MCF 10A (cell line): ENCODE results near the gene RANGAP1. TPM values are rescaled to one million over a fixed set of nuclear protein-coding genes. Genes with fewer than 3 reads are reported as not detected.

Source experiments
- BruUV-seq: library from RNA; stranded (reverse); fragments of 400-500 nt; replicated peaks from 2 replicates; lab custom pipeline; 2021; lab: Mats Ljungman, UMichigan
- CTCF ChIA-PET: fragments of 300-600 bp; sonication (Branson Sonifier 250); formaldehyde crosslinking; extraction: SDS; loops from one replicate; lab custom pipeline; 2021; ENCODE audit warnings: antibody characterized with exemption, inconsistent platforms; lab: Yijun Ruan, JAX
- POLR2A ChIA-PET: fragments of 300-600, 350-650 bp; sonication (Branson Sonifier 250); formaldehyde crosslinking; extraction: SDS; loops from one replicate; lab custom pipeline; 2020; ENCODE audit warnings: antibody characterized with exemption, inconsistent platforms; lab: Yijun Ruan, JAX
- DNase-seq: peaks from one replicate; pipeline ENCODE4 v3.0.0-alpha.2; 2018; ENCODE audit not compliant: unreplicated experiment
- H3K27ac Mint-ChIP-seq: one replicate; pipeline ENCODE4 v1.8.0; 2022; ENCODE audit warnings: mild to moderate bottlenecking, low read depth, mixed read lengths; ENCODE audit not compliant: unreplicated experiment
- H3K27me3 Mint-ChIP-seq: one replicate; pipeline ENCODE4 v1.8.0; 2022; ENCODE audit warnings: mixed read lengths; ENCODE audit not compliant: insufficient read depth, unreplicated experiment
- H3K36me3 Mint-ChIP-seq: one replicate; pipeline ENCODE4 v1.8.0; 2022; ENCODE audit warnings: mild to moderate bottlenecking, moderate library complexity, mixed read lengths; ENCODE audit not compliant: insufficient read depth, unreplicated experiment
- H3K4me1 Mint-ChIP-seq: one replicate; pipeline ENCODE4 v1.8.0; 2022; ENCODE audit warnings: mixed read lengths; ENCODE audit not compliant: insufficient read depth, unreplicated experiment
- H3K4me3 Mint-ChIP-seq: one replicate; pipeline ENCODE4 v1.8.0; 2022; ENCODE audit warnings: mild to moderate bottlenecking, moderate library complexity, mixed read lengths; ENCODE audit not compliant: unreplicated experiment
- H3K9me3 Mint-ChIP-seq: one replicate; pipeline ENCODE4 v1.8.0; 2022; ENCODE audit warnings: mixed read lengths; ENCODE audit not compliant: unreplicated experiment
- intact Hi-C: fragments of 100-400 bp; cut with micrococcal nuclease; formaldehyde crosslinking; loops from 2 replicates; pipeline ENCODE4 v1.14.1; 2022
- total RNA-seq: library from RNA; stranded (reverse); gene quantifications from 2 replicates; pipeline ENCODE4 v1.2.3, GENCODE V29; 2022
- TF ChIP-seq, protein P1 (sequence below): fragments of 200-600 bp; IDR thresholded peaks from one replicate; pipeline ENCODE4 v1.8.0; 2022; ENCODE audit warnings: antibody characterized with exemption, mild to moderate bottlenecking; ENCODE audit not compliant: unreplicated experiment

RANGAP1 gene
- total RNA-seq, 1 experiment from 2014 or later, result 117 TPM

DNA sequence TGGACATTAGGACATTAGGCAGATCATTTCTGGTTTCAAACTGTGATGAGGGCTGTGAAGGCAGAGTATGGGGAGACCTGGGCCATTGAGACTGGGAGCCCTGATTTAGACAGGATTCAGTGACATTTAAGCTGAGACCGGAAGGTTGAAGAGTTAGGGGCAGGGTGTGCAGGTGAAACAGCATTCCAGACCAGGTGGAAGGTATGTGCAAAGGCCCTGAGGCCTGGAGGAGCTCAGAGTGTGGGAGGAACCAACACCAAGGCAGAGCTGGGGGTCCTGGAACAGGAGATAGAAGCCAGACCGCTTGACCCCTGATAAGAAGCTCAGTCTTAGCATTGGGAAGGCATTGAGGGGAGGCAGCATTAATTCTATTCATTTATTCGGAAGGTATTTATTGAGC, 47.8 kb upstream of the RANGAP1 start:
- BruUV-seq, result no TSS peak
- H3K27ac Mint-ChIP-seq, result no peak overlapping the region
- H3K4me1 Mint-ChIP-seq, result no peaks in the 10 kb centered on the region
- ChIA-PET POLR2A (interaction anchor here (1.5 kb wide), 1 partner anchor 47 kb away, joined by 4 read pairs; no protein-coding TSS in a partner anchor), CTCF (no interaction called here)
- H3K9me3 Mint-ChIP-seq, result no peaks in the 10 kb centered on the region
- intact Hi-C loops, result no loop called here
- no peaks in the 10 kb centered on the region for H3K27me3 Mint-ChIP-seq
- H3K36me3 Mint-ChIP-seq, result peaks cover 64% of the 10 kb centered on the region
- H3K4me3 Mint-ChIP-seq, result no peak overlapping the region
- no peak for DNase-seq
- TF ChIP-seq, protein P1, sequence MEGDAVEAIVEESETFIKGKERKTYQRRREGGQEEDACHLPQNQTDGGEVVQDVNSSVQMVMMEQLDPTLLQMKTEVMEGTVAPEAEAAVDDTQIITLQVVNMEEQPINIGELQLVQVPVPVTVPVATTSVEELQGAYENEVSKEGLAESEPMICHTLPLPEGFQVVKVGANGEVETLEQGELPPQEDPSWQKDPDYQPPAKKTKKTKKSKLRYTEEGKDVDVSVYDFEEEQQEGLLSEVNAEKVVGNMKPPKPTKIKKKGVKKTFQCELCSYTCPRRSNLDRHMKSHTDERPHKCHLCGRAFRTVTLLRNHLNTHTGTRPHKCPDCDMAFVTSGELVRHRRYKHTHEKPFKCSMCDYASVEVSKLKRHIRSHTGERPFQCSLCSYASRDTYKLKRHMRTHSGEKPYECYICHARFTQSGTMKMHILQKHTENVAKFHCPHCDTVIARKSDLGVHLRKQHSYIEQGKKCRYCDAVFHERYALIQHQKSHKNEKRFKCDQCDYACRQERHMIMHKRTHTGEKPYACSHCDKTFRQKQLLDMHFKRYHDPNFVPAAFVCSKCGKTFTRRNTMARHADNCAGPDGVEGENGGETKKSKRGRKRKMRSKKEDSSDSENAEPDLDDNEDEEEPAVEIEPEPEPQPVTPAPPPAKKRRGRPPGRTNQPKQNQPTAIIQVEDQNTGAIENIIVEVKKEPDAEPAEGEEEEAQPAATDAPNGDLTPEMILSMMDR, result no peak

DNA sequence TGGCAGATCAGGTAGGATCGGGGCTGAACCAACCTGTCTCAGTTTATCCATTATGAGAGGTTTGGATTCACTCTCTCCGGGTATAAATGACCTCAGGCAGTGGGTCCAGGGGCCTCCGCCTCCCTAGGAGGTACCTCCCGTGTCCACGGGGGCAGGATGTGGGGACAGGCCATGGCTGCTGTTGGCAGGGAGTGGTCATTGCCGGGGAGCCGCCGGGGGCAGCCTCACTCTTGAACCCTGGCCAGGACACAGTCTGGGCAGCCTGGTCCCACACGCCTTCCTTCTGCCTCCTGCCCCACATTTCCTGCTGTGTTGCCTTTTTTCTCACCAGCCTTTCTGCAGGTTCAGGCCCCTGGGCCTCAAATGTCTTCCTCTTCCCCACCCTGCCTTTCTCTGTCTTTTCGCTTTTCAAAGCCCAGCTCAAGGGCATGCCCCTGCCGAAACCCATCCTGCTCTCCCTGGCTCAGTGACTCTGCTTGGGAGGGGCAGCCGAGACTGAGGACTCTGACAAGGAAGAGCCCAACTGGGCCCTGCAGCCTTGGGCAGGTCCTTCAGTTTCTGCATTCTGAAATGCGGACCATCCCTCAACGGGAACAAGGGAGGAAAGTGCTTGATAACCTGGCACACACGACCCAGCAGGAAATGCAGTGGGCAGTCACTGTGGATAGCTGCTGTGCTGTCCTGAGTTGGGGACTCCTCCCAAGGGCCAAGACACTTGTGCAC, 46.4 kb upstream of the RANGAP1 start:
- intact Hi-C loops, result no loop called here
- CTCF ChIA-PET, result no interaction called here
- POLR2A ChIA-PET, result no interaction called here
- no peaks in the 10 kb centered on the region for H3K4me1 Mint-ChIP-seq
- BruUV-seq, result no TSS peak
- H3K9me3 Mint-ChIP-seq, result no peaks in the 10 kb centered on the region
- TF ChIP-seq, protein P1, result no peak
- no peak overlapping the region for H3K4me3 Mint-ChIP-seq
- H3K27ac Mint-ChIP-seq, result peak overlapping the region; percentile 31
- no peak for DNase-seq
- peaks cover 73% of the 10 kb centered on the region for H3K36me3 Mint-ChIP-seq
- no peaks in the 10 kb centered on the region for H3K27me3 Mint-ChIP-seq

DNA sequence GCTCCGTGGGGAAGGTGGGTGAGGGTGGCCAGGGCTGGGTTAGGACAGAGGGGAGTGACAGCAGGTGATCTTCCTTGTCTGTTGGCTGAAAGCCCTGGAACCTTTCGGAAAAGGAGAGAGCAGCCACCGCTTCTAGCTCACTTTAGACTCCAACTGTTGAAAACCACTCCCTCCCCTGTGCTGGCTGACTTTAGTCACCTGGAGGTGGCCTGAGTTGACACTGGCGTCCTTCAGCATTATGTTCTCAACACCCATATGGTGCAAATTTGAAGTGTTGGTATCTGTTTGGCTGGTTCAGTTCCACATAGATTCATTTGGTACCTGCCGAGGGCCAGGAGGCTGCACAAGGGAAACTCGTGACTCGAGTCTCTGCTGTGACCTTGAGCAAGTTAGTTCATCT, 44.2 kb upstream of the RANGAP1 start:
- no peak for DNase-seq
- H3K27me3 Mint-ChIP-seq, result no peaks in the 10 kb centered on the region
- H3K4me1 Mint-ChIP-seq, result no peaks in the 10 kb centered on the region
- H3K9me3 Mint-ChIP-seq, result no peaks in the 10 kb centered on the region
- POLR2A ChIA-PET, result no interaction called here
- peaks cover 62% of the 10 kb centered on the region for H3K36me3 Mint-ChIP-seq
- H3K4me3 Mint-ChIP-seq, result no peak overlapping the region
- H3K27ac Mint-ChIP-seq, result no peak overlapping the region
- intact Hi-C loops, result no loop called here
- TF ChIP-seq, protein P1, result no peak
- CTCF ChIA-PET, result no interaction called here
- BruUV-seq, result no TSS peak

DNA sequence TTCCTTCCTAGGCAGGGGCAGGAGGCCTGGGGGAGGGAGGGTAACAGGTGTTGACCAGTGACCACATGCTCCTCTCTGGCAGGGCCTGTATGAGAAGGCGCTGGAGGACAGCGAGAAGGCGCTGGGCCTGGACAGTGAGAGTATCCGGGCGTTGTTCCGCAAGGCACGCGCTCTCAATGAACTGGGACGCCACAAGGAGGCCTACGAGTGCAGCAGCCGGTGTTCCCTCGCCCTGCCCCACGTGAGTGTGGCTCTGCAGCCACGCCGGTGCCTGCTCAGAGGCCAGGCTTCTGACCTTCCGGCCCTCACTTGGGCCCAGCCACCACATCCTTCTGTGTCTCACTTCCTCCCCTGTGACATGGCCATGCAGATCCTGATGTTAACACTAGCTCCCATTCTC, 41.1 kb upstream of the RANGAP1 start:
- Mint-ChIP-seq H3K27ac (no peak overlapping the region), H3K4me1 (no peaks in the 10 kb centered on the region), H3K9me3 (no peaks in the 10 kb centered on the region), H3K27me3 (no peaks in the 10 kb centered on the region), H3K4me3 (no peak overlapping the region), H3K36me3 (peaks cover 67% of the 10 kb centered on the region)
- intact Hi-C loops, result no loop called here
- BruUV-seq, result no TSS peak
- ChIA-PET POLR2A (no interaction called here), CTCF (no interaction called here)
- TF ChIP-seq, protein P1, result no peak
- no peak for DNase-seq
